NOMO-1 treated with dmso at 0.1 percent for 144 hours (cell line): ENCODE measurements around the gene ST8SIA1.

Experiments
- DNase-seq: peaks from one replicate; lab custom pipeline; 2025; ENCODE audit not compliant: unreplicated experiment; lab: John Stamatoyannopoulos, UW

Gene ST8SIA1

DNA sequence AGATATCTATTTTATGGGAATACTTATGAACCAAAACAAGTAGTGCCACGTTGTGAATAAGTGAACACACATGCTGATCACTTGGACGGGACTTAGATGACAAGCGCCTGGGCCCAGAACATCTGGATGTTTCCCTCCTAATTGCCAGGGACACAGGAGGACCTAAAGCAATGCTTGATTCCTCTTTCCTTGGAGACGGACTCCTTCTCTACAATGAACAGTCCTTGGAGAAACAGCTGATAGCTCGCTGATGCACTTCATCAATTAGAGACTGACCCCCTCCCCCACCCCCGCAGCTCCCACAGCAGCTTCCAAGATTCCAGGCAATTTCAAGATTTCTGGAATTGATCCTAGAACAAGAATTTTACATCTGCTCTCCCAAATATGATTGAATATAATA is 86.4 kb downstream of the ST8SIA1 start:
- no peak for DNase-seq

DNA sequence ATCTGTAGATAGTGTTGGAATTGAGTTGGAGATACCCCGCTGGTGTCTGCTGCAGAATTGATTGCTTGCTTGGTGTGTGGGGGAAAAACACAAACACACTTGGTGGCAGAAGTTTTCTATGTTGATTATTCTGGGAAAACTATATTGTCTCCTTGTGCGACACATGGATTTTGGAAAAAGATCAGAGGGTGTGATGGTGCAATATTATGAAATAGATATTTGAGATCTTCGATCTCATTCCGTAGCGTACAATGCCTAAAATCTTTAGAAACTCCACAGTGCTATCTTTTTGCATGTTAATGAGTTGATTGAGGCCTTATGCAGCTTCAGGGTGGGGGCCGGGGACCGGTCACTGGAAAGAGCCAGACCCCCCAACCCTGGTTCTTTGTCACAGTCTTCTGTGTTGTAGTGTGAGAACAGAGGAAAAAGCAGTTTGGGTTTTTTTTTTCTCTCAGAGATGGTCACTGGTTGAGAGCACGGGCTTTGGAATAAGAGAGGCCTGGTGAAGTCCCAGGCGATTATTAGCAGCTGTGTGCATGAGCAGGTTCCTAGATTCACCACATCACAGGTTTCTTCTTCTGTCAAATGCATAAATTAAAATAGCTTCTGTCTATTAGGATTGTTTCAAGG is 88.2 kb downstream of the ST8SIA1 start:
- DNase-seq = no peak

GRCh38 chr12:22242726-22243125 is 91.8 kb downstream of the ST8SIA1 start:
- no peak for DNase-seq

DNA sequence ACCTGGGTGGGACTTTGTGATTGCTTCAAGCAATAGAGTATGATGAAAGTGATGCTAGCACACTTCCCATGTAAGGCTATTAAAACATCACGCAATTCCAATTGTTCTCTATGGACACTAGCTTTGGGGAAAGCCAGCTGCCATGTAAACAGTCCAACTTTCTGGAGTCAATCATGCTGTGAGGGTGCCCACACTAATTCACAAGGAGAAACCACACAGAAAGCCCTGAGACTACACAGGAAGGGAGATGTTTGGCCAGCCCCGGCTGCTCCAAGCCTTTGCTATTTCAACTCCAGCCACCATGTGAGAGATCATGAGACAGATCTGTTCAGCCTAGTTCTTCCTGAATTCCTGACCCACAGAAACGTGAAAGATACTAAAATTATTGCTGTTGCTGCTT is 96.3 kb downstream of the ST8SIA1 start:
- DNase-seq = no peak

- DNase-seq = no peak
Measured at GRCh38 chr12:22234561-22234960, 99.9 kb downstream of the ST8SIA1 start.

GRCh38 chr12:22231836-22232235 is 102.7 kb downstream of the ST8SIA1 start:
- no peak for DNase-seq

- DNase-seq = no peak
Measured at GRCh38 chr12:22231078-22231477, 103.4 kb downstream of the ST8SIA1 start.

DNA sequence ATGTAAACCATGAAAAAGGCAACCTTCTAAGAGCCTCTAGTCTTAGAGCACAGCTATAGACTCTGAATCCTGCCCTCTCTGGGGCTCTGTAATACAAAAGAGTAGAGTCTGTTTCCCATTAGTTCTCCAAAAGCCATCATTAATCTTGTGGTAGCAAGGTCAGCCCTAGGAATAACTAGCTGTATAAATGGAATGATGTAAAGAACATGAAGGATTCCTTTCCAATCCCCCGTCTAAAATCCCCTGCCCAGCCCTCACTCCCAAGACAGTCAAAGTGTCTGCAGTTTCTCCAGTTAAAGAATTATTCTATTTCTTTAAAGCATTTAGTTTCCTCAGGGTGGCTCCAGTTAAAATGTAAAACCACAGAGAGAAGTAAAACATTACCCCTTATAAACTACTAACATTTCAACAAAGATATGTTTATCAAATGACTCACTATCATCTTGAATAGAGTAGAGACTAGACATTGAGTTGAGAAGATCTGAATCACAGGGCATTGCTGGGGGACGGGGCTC is 104.2 kb downstream of the ST8SIA1 start:
- no peak for DNase-seq

DNA sequence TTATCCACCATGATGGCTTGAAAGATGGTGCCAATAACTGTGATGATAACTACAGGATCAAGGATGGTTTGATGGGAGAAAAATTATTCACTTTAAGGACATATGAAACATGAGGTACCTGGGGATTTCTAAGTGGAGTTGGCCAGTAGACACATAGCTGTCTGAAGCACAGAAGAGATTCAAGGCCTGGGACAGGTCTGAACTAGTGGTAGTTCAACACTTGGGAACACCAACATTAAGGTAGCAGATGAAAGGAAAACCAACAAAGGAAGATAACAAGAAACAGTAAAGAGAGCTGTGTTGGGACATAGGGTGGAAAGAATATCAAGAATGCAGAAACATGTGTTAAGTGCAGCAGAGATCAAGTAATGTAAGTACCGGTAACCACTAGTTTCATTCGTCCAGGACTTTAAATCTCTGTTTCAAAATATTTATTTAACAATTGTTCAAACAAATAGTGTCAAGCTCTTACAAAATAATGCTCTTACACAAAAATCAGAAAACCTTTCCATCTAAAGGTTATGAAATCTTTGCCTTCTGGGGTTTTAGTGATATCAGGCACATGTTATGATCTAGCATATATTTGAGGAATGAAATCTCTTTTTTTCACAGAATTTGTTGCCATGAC is 104.7 kb downstream of the ST8SIA1 start:
- no peak for DNase-seq

DNA sequence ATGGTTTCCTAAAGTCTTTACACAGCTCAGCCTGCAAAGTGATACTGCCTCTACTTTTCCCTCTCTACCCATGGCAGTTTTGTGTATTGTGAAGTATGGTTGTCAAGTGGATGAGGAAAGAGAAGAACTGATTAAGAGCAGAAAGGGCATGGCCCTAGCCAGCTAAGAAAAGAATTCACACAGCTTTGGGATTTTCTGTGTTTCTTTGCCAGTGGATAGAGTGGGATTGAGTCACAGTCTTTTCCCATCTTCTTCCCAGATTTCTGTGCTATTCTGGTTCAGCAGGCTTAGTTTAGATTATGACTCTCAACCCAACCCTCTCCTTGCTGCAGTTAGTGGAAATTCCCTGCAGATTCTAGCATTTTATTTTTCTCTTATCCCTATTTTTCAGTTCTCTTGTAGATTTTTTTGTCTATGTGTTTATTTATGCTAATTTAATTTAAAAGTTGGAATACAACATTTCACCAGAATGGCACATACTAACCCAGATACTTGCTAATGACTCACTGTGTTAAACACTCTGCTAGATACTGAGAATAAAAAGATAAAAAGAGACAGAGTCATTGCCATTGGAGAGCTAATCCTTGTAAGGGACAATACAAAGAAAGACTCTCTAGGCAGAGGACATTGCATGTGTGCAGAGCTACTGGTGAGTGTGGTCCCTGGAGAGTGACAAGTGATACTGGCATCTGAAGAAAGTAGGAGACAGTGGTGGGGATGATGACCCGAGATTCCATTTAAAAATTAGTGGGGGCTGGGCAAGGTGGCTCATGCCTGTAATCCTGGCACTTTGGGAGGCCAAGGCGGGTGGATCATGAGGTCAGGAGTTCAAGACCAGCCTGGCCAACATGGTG is 106.3 kb downstream of the ST8SIA1 start:
- DNase-seq = no peak

- no peak for DNase-seq
Measured at GRCh38 chr12:22223356-22223755, 111.2 kb downstream of the ST8SIA1 start.

DNA sequence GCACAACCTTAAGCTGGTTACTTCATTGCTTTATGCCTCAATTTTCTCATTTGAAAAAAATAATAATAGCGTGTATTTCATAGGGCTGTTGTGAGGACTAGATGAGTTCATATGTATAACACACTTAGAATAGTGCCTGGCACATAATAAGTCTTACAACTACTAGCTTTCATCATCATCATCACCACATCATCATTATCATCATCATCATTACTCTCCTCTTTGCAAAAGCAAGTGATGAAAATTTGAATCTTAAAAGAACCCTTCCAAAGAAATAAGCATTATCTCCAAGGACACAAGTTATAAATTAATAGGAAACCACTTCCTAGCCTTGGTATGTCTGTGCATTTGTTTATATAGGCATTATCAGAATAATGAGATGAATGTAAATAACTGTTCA is 117.0 kb downstream of the ST8SIA1 start:
- DNase-seq = no peak

- no peak for DNase-seq
Measured at GRCh38 chr12:22215467-22216253, 118.8 kb downstream of the ST8SIA1 start.

DNA sequence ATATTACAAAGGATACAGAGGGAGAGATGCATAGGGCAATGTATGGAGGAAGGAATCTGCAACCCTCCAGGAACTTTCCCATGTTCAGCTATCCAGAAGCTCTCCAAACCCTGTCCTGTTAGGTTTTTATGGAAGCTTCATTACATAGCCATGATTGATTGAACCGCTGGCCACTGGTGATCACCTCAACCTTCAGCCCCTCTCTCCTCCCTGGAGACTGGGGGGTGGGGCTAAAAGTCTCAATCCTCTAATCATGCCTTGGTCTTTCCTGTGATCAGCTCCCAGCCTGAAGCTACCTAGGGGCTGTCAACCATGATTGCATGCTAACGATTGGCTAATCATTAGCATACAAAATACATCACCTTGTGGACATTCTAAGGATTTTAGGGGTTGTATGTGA is 123.4 kb downstream of the ST8SIA1 start:
- DNase-seq = no peak

GRCh38 chr12:22209422-22209821 is 125.1 kb downstream of the ST8SIA1 start:
- DNase-seq = no peak

DNA sequence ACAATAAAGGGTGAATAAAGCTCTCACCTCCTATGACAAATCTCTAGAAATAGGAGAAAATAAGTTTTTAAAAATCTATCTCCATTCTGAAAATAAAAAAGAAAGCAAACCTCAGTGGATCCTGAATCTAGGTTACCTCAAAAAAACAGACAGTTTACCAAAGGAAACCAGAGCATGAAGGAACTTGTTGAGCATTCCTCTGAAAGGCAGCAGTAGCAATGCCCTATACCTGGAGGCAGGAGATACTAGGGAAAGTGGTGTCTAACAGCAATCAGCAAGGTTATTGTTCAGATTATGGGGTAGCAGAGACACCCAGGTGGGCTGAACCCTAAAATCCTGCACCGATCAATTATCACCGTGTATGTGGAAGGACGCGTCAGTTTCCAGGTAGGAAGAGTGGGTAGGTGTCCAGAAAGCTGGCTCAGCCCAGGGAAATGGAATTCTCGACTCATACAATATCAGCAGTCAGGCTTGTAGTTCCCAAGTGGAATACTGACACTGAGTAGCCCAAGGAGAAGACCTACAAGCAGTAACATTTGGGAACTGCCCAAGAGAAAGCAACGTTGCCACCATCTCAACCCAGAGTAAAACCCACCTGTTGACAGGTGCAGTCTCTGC is 128.3 kb downstream of the ST8SIA1 start:
- no peak for DNase-seq

DNA sequence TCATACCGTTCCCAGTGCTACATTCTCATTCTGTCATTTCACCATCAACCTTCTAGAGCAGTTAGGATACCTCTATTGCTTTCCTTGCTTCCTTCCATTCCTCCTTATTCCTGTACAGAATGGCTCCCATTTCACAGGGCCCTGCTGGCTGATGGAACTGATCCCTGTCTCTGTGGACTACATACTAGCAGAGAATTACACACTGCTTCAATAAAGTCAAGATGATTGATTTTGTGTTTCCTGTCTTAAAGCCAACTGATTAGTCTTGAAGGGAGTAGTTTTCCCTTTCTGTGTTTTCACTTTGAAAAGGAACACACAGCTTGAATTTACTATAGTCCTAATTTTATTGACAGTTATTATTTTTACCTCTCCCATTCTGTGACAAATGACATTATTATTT is 130.1 kb downstream of the ST8SIA1 start:
- DNase-seq = no peak

- DNase-seq = no peak
Measured at GRCh38 chr12:22202847-22203246, 131.7 kb downstream of the ST8SIA1 start.

DNA sequence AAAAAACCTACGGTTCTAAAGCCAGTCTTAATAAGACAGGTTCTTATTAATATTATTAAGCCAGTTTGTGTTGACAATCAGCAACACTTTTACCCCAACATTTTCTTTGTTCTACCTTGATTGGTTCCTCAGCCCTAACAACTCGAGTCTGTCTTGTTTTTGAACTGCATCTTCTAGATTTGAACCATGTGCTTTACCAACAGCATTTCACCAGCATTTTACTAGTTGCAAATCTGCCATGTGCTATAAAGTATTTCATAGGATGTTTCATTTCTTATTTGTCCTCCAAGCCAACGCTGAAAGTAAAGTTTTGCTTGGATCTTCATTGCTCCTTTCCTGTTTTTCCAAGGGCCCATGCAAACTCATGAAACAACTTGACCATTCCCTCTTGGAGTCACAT is 133.4 kb downstream of the ST8SIA1 start:
- DNase-seq = no peak

DNA sequence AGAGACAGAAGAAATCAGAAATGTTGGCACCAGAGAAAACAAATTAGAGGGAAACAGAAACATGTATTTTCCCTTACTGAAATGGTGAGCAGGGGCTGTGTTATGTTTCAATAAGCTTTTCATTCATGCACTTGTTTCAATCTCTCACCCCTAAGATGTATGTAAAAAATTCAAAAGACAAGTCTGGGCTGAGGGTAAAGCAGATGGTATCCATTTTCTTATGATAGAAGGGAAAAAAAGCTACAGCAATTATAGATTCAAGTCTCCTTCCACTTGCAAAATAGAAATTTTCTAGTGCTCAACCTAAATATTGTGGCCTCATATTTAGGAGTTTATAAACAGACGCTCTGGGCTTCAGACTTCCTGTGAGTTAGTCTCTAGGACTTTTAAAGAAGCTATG is 138.3 kb downstream of the ST8SIA1 start:
- no peak for DNase-seq

- no peak for DNase-seq
Measured at GRCh38 chr12:22190969-22191368, 143.5 kb downstream of the ST8SIA1 start.
